Glutamatergic neuron (in vitro differentiated cells): Measurements from ENCODE around the gene SPART. TPM values are rescaled to one million over a fixed set of nuclear protein-coding genes. Genes with fewer than 3 reads are reported as not detected.

Source experiments
- DNase-seq: peaks from one replicate; pipeline ENCODE4 v3.0.0; 2022
- H3K27ac Mint-ChIP-seq: one replicate; pipeline ENCODE4 v1.8.0; 2020; ENCODE audit warnings: mild to moderate bottlenecking, mixed read lengths, inconsistent platforms; ENCODE audit not compliant: unreplicated experiment
- H3K27me3 Mint-ChIP-seq: one replicate; pipeline ENCODE4 v1.8.0; 2020; ENCODE audit warnings: mild to moderate bottlenecking, moderate library complexity, mixed read lengths, inconsistent platforms; ENCODE audit not compliant: unreplicated experiment
- H3K36me3 Mint-ChIP-seq: one replicate; pipeline ENCODE4 v1.8.0; 2020; ENCODE audit warnings: mild to moderate bottlenecking, mixed read lengths, inconsistent platforms; ENCODE audit not compliant: unreplicated experiment
- H3K4me1 Mint-ChIP-seq: one replicate; pipeline ENCODE4 v1.8.0; 2020; ENCODE audit warnings: mild to moderate bottlenecking, low read depth, mixed read lengths, inconsistent platforms; ENCODE audit not compliant: unreplicated experiment
- H3K4me3 Mint-ChIP-seq: one replicate; pipeline ENCODE4 v1.8.0; 2020; ENCODE audit warnings: mild to moderate bottlenecking, mixed read lengths, inconsistent platforms; ENCODE audit not compliant: unreplicated experiment
- H3K9me3 Mint-ChIP-seq: one replicate; pipeline ENCODE4 v1.8.0; 2020; ENCODE audit warnings: mild to moderate bottlenecking, moderate library complexity, mixed read lengths, inconsistent platforms; ENCODE audit not compliant: unreplicated experiment
- CTCF ChIP-seq: fragments of 200-600 bp; sonication (generic); IDR thresholded peaks from one replicate; pipeline ENCODE4 v1.5.0; 2021; ENCODE audit not compliant: partially characterized antibody, unreplicated experiment
- total RNA-seq: library from RNA; stranded (reverse); fragmentation: NEBNext Ultra II Directional; extraction: Animal tissue kit (Norgen Biotek cat#: 25700); gene quantifications from one replicate; pipeline ENCODE4 v1.2.1, GENCODE V29; 2021; ENCODE audit not compliant: unreplicated experiment

SPART gene
- total RNA-seq, 1 donor from 2014 or later = 7.4 TPM

- H3K27ac Mint-ChIP-seq = peak overlapping the region; percentile 10
- peak overlapping the region; percentile 89 for H3K4me3 Mint-ChIP-seq
- no peaks in the 10 kb centered on the region for H3K36me3 Mint-ChIP-seq
- DNase-seq = peak; percentile 41
- peaks cover 7% of the 10 kb centered on the region for H3K9me3 Mint-ChIP-seq
- TF ChIP-seq CTCF = no peak
- H3K4me1 Mint-ChIP-seq = peaks cover 5% of the 10 kb centered on the region
- H3K27me3 Mint-ChIP-seq = peaks cover 3% of the 10 kb centered on the region
Observed at GRCh38 chr13:36345438-36346221, 564 bp downstream of the SPART start.

GRCh38 chr13:36344886-36345437, 1.2 kb downstream of the SPART start:
- Mint-ChIP-seq H3K27me3 (peaks cover 3% of the 10 kb centered on the region), H3K4me3 (peak overlapping the region; percentile 89), H3K27ac (no peak overlapping the region), H3K4me1 (peaks cover 5% of the 10 kb centered on the region), H3K36me3 (no peaks in the 10 kb centered on the region), H3K9me3 (peaks cover 7% of the 10 kb centered on the region)
- DNase-seq = no peak
- no peak for TF ChIP-seq CTCF

GRCh38 chr13:36344173-36344572, 2.0 kb downstream of the SPART start:
- Mint-ChIP-seq H3K36me3 (no peaks in the 10 kb centered on the region), H3K27me3 (peaks cover 3% of the 10 kb centered on the region), H3K9me3 (peaks cover 7% of the 10 kb centered on the region), H3K4me1 (peaks cover 5% of the 10 kb centered on the region), H3K4me3 (no peak overlapping the region), H3K27ac (no peak overlapping the region)
- TF ChIP-seq CTCF = no peak
- no peak for DNase-seq

- Mint-ChIP-seq H3K4me1 (peaks cover 5% of the 10 kb centered on the region), H3K27me3 (peaks cover 3% of the 10 kb centered on the region), H3K9me3 (peaks cover 7% of the 10 kb centered on the region), H3K36me3 (no peaks in the 10 kb centered on the region), H3K27ac (no peak overlapping the region), H3K4me3 (no peak overlapping the region)
- TF ChIP-seq CTCF = no peak
- no peak for DNase-seq
Observed at GRCh38 chr13:36343766-36344165, 2.4 kb downstream of the SPART start.

GRCh38 chr13:36342715-36343114, 3.5 kb downstream of the SPART start:
- TF ChIP-seq CTCF = no peak
- Mint-ChIP-seq H3K9me3 (peaks cover 7% of the 10 kb centered on the region), H3K27ac (no peak overlapping the region), H3K4me1 (peaks cover 5% of the 10 kb centered on the region), H3K27me3 (peaks cover 3% of the 10 kb centered on the region), H3K36me3 (no peaks in the 10 kb centered on the region), H3K4me3 (no peak overlapping the region)
- no peak for DNase-seq
